ENCODE data around the gene CDH13. TPM values are rescaled to one million over a fixed set of nuclear protein-coding genes. Genes with fewer than 3 reads are reported as not detected.

CDH13 gene
- polyA plus RNA-seq, 1 experiment = 113 TPM

- ChIA-PET CTCF (no interaction called here), POLR2A (no interaction called here)
- no peak for TF ChIP-seq CTCF (IDR thresholded peaks at IDR 0.05; ENCODE audit: insufficient read depth, low read depth, low read length)
- DNase-seq (ENCODE audit: low read depth) = peak; percentile 73
- Histone ChIP-seq H3K27me3 (ENCODE audit: control insufficient read depth, insufficient read depth, low read length) (no peaks in the 10 kb centered on the region), H3K4me3 (ENCODE audit: low read depth, low read length) (peak overlapping the region; percentile 12; the same call in 1 of the 2 replicates), H3K36me3 (ENCODE audit: control insufficient read depth, insufficient read depth, low read length) (no peaks in the 10 kb centered on the region)
These were observed 1175.4 kb downstream of the CDH13 start for GRCh38 chr16:83802135-83802534.

GRCh38 chr16:83802554-83803205 lies 1175.9 kb downstream of the CDH13 start:
- DNase-seq (ENCODE audit: low read depth) = no peak
- TF ChIP-seq CTCF (IDR thresholded peaks at IDR 0.05; ENCODE audit: insufficient read depth, low read depth, low read length) = no peak
- no peaks in the 10 kb centered on the region for H3K27me3 ChIP-seq (ENCODE audit: control insufficient read depth, insufficient read depth, low read length)
- ChIA-PET CTCF (no interaction called here), POLR2A (no interaction called here)
- H3K4me3 ChIP-seq (ENCODE audit: low read depth, low read length) = peak overlapping the region; percentile 12; the same call in 1 of the 2 replicates
- H3K36me3 ChIP-seq (ENCODE audit: control insufficient read depth, insufficient read depth, low read length) = no peaks in the 10 kb centered on the region

- H3K4me3 ChIP-seq (ENCODE audit: low read depth, low read length) = no peak overlapping the region
- DNase-seq (ENCODE audit: low read depth) = no peak
- ChIA-PET CTCF (no interaction called here), POLR2A (no interaction called here)
- H3K36me3 ChIP-seq (ENCODE audit: control insufficient read depth, insufficient read depth, low read length) = no peaks in the 10 kb centered on the region
- H3K27me3 ChIP-seq (ENCODE audit: control insufficient read depth, insufficient read depth, low read length) = no peaks in the 10 kb centered on the region
- no peak for TF ChIP-seq CTCF (IDR thresholded peaks at IDR 0.05; ENCODE audit: insufficient read depth, low read depth, low read length)
These were observed 1177.0 kb downstream of the CDH13 start for GRCh38 chr16:83803811-83804210.

- no peak for DNase-seq (ENCODE audit: low read depth)
- no peak for TF ChIP-seq CTCF (IDR thresholded peaks at IDR 0.05; ENCODE audit: insufficient read depth, low read depth, low read length)
- Histone ChIP-seq H3K27me3 (ENCODE audit: control insufficient read depth, insufficient read depth, low read length) (no peaks in the 10 kb centered on the region), H3K36me3 (ENCODE audit: control insufficient read depth, insufficient read depth, low read length) (no peaks in the 10 kb centered on the region), H3K4me3 (ENCODE audit: low read depth, low read length) (no peak overlapping the region)
- CTCF ChIA-PET = no interaction called here
- POLR2A ChIA-PET = no interaction called here
These were observed 1177.6 kb downstream of the CDH13 start for GRCh38 chr16:83804366-83804765.

- DNase-seq (ENCODE audit: low read depth) = no peak
- ChIA-PET POLR2A (no interaction called here), CTCF (no interaction called here)
- Histone ChIP-seq H3K36me3 (ENCODE audit: control insufficient read depth, insufficient read depth, low read length) (no peaks in the 10 kb centered on the region), H3K4me3 (ENCODE audit: low read depth, low read length) (no peak overlapping the region), H3K27me3 (ENCODE audit: control insufficient read depth, insufficient read depth, low read length) (no peaks in the 10 kb centered on the region)
- TF ChIP-seq CTCF (IDR thresholded peaks at IDR 0.05; ENCODE audit: insufficient read depth, low read depth, low read length) = no peak
These were observed 1179.3 kb downstream of the CDH13 start for GRCh38 chr16:83806036-83806435.
